Forelimb muscle (tissue), 1 donor: Measurements from ENCODE around the gene RPL13A. TPM values are rescaled to one million over a fixed set of nuclear protein-coding genes. Genes with fewer than 3 reads are reported as not detected.

ENCODE experiments used
- DNase-seq: peaks from one replicate; pipeline ENCODE4 v3.0.0-alpha.2; 2013; ENCODE audit warnings: low read depth
- polyA plus RNA-seq: library from polyadenylated mRNA; unstranded; fragments of 120-200 nt; gene quantifications from one replicate; pipeline ENCODE4 v1.2.1, GENCODE V29; 2013; ENCODE audit not compliant: insufficient read length

Gene RPL13A
- polyA plus RNA-seq, 1 donor, result 5,065 TPM

DNA sequence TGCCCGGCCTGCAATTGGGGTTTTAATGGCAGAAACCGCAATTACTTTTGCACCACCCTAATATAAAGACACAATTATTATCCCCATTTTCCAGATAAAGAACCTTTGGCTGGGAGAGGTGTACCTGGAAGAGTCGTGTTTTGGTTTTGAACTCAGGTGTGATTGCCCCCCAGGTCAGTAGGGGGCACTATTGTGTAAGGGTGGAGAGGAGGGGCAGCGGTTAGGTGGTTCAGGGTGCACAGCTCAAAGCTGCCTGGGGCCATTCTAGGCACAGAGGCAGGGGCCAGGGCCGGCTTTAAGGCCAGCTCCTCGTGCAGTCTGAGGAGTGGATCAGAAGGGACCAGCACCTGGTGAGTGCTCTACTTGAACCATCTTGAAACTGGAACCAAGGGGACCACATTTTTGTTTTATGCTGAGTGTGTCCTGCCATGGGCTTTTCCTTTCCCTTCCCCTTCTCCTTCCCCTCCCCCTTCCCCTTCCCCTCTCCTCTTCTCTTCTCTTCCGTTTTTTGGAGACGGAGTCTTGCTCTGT lies 19.2 kb downstream of the RPL13A start:
- DNase-seq, result no peak

DNA sequence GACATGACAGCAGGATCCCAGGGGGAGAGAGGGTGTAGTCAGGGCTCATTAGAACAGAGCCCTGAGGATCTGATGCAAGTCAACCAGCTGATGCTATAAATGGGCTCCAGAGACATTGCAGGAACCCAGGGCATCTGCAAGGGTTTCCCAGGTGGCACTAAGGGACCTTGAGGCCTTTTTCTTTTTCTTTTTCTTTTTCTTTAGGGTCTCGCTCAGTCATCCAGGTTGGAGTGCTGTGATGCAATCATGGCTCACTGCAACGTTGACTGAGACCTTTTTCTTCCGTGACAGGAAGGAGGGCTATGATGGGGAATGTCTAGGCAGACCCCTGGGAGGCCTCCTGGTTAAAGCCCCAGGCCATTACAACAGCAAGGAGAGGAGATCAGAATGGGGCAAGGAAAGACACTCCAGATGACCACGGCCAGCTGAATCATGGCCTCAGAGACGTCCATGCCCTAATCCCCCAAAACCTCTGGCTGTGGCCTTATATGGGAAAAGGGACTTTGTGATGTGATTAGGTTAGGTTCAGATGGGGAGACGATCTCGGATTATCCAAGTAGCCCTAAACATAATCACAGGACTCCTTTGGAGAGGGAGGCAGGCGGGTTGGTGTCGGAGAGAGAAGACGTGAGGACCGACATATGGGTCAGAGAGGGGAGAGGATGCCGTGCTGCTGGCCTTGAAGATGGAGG lies 20.5 kb downstream of the RPL13A start:
- DNase-seq, result no peak

DNA sequence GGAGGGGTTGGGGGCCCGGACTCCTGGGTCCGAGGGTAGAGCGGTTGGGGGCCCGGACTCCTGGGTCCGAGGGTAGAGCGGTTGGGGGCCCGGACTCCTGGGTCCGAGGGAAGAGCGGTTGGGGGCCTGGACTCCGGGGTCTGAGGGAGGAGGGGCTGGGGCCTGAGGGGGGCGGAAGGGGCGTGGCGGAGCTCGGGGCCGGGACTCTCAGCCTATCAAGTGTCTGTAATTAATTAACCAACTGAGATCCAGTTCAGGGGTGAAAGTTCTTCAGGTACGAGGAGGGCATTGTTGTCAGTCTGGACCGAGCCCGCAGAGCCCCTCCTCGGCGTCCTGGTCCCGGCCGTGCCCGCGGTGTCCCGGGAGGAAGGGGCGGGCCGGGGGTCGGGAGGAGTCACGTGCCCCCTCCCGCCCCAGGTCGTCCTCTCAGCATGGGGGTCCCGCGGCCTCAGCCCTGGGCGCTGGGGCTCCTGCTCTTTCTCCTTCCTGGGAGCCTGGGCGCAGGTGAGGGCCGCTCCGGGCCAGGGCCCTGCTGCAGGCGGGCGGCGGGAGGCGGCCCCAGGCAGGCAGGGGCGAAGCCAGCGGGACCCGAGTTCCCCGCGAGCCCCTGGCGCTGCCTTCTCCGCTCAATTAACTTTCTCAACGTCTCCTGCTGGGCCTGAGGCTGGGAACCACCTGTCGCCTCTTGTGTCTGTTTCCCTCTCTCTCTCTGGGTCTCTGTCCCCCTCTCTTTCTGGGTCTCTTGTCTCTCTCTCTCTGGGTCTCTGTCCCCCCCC lies 25.8 kb downstream of the RPL13A start:
- DNase-seq, result no peak

DNA sequence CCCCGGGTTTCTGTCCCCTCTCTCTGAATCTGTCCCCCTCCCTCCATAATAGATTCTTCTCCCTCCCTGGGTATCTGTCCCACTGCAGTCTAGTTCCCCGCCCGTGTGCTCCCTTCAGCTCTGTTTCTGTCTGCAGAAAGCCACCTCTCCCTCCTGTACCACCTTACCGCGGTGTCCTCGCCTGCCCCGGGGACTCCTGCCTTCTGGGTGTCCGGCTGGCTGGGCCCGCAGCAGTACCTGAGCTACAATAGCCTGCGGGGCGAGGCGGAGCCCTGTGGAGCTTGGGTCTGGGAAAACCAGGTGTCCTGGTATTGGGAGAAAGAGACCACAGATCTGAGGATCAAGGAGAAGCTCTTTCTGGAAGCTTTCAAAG lies 26.3 kb downstream of the RPL13A start:
- DNase-seq, result no peak

DNA sequence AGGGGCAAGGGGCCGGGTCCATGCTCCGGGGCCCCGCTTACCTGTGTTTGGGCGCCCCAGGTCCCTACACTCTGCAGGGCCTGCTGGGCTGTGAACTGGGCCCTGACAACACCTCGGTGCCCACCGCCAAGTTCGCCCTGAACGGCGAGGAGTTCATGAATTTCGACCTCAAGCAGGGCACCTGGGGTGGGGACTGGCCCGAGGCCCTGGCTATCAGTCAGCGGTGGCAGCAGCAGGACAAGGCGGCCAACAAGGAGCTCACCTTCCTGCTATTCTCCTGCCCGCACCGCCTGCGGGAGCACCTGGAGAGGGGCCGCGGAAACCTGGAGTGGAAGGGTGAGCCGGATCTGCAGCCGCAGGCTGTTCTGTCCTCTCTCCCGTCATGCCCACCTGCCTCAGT lies 26.7 kb downstream of the RPL13A start:
- DNase-seq, result no peak

DNA sequence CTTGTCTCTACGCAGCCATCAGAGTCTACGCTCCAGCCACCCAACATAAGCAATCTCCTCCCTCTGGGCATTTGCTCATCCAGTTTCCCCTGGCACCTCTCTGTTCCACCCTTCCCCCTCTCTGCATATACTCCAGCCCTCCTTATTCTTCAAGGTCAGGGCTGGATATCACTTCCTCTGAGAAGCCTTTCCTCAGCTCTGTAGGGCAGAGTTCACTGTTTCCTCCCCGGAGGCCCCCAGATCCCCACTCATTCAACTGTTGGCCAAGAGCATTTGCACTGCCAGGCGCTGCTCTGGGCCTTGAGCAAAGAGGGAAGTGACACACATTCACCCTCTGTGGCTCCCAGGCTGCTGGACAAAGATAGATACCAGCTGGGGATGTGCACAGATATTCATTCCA lies 28.4 kb downstream of the RPL13A start:
- DNase-seq, result no peak

DNA sequence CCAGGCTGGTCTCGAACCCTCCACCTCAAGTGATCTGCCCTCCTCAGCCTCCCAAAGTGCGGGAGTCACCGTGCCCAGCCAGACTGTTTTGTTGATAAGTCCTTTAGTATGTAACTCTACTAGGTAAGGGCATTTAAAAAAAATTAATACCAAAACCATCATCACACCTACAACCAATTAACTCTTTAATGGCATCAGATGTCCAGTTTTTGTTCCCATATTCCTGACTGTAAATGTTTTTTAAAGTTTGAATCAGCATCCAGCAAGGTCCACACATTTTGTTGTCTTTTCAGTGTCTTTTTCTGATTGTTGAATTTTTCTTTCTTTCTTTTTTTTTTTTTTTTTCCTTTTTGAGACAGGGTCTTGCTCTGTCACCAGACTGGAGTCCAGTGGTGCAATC lies 30.6 kb downstream of the RPL13A start:
- no peak for DNase-seq

DNA sequence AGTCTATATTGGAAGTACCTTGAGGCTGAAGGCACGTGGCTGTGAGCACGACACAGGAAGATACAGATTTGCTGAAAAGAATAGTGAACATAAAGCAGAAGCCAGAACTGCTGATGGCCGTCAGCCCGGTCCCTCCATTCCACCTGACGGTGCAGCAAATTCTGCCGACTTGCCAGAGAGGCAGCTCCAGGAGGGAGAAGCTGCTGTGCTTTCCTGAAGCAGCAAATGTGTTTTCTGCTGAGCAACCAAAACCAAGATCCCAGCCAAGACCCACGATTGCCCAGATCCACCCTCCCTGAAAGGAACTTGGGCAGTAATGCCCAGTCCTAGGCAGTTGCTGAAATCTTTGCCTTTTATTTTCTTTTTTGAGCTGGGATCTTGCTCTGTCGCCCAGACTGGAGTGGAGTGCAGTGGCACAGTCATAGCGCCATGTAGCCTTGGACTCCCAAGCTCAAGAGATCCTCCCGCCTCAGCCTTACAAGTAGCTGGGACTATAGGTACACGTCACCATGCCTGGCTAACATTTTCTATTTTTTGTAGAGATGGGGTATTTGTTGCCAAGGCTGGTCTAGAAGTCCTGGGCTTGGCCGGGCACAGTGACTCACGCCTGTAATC lies 33.4 kb downstream of the RPL13A start:
- no peak for DNase-seq

DNA sequence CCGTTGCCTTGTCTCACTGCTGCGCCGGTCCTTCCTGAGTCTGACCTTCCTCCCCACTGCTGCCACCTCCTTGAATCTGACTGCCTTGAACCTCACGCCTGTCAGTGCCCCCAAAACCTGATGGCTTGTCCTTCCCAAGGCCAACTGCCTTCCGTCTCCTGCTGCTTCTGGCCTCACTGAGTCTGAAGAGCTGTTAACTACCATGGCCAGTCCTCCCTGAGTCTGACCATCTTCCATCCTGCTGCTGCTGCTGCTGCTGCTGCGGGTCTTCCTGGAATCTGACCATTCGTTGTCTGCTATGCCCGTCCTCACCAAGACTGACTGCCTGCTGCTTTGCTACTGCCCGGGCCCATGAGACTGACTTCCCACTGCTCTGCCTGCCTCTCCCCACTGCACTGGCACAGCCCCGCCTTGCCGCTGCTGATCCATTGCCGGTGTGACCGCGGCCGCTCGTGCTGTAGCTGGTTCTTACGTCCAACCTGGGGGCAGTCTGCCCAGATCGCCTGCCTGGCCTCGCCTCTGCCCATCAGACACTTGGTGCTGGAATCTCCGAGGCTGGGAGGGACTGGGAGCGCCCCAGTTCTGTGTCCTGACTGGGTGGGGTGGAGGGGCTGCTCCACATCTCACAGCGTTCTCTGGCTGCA lies 37.5 kb downstream of the RPL13A start:
- DNase-seq, result no peak

DNA sequence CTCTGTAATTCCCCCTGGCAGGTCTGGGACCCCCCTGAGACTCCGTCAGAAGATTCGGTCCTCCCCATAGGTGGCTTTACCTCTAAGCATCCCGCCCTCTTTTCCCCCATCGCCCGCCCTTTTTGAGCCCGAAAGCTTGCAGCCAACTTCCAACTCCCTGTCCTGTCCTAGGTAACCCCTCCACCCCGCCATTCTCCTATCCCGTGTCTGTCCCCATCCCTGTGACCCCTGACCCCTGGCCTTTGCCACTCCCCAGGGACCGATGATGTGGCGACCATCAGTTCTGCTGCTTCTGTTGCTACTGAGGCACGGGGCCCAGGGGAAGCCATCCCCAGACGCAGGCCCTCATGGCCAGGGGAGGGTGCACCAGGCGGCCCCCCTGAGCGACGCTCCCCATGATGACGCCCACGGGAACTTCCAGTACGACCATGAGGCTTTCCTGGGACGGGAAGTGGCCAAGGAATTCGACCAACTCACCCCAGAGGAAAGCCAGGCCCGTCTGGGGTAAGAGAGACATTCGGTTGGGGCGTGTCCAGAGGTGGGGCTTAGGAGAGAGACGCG lies 40.9 kb downstream of the RPL13A start:
- no peak for DNase-seq

DNA sequence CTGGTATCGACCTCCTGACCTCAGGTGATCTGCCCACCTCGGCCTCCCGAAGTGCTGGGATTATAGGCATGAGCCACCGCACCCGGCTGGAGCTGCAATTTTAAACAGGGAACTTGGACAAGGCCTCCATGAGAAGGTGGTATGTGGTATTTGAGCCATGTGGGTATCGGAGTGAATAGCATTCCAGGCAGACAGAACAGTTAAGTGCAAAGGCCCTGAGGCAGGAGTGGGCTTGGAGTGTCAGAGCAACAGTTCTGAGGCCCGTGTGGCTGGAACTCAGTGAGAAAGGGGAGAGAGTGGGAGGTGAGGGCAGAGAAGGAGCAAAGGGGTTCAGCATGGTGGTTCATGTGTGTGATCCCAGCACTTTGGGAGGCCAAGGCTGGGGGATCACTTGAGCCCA lies 43.3 kb downstream of the RPL13A start:
- no peak for DNase-seq

DNA sequence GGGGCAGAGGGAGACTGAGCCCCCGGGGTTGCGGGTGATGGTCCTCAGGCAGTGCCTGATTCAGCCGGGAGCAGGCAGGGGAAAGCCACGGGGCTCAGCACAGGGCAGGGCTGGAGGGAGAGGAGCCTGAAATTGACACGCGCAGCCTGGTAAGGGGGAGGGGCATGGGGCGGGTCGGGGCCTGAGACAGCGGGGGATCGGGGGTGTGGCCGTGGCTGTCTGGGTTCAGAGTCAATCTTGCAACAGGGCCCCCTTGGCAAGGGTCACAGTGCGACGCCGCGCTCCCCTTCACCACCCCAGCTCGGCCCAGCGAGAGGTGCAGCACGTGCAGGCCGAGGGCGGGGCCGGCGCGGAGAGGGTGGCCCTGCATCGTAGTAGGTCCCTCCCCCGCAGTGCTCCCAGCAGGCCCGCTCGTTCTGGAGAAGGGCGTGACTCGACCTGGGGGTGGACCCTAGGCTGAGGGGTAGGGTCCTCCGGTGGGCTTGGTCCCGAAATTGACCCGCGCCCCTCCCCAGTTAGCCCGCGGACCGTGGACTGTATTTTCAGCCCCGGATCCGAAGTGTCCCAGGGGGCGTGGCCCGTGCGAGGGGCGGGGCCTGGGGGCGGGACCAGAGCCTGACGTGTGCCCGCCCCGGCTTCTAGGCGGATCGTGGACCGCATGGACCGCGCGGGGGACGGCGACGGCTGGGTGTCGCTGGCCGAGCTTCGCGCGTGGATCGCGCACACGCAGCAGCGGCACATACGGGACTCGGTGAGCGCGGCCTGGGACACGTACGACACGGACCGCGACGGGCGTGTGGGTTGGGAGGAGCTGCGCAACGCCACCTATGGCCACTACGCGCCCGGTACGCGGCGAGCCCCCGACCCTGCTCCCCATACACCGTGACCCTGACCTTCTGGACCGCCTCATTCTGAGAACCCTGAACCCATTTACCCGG lies 46.4 kb downstream of the RPL13A start:
- DNase-seq, result no peak

DNA sequence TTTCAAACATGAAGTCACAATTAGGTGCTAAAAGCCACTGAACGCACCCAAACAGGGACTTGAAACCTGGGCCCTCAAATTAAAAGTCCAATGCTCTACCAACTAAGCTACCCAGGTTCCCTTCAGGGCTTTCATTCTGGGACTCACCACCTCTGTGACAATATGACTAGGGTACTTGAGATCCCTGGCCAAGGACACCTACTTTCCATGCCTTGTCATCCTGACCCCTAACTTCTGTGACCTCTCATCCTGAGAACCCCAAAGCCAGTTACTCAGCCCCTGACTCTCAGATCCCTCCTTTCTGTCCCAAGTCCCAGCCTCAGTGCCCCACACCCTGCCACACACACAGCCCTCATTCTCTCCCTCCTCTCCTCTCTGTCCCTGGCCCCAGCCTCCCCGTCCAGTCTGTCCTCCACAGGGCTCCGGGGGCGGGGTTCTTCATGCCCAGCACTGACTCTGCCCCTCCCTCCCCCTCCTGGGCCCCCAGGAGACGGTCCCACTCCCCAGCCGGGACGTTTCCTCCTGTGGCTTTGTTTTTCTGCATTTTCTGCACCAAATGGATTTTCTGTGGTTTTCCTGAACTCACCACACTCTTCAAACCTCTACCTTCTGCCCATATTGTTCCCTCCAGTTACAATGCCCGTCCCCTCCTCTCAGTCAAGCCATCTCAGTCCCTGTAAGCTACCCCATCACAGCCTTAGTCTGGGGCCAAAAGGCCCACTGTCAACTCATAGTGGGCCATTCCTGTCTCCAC lies 47.4 kb downstream of the RPL13A start:
- no peak for DNase-seq

DNA sequence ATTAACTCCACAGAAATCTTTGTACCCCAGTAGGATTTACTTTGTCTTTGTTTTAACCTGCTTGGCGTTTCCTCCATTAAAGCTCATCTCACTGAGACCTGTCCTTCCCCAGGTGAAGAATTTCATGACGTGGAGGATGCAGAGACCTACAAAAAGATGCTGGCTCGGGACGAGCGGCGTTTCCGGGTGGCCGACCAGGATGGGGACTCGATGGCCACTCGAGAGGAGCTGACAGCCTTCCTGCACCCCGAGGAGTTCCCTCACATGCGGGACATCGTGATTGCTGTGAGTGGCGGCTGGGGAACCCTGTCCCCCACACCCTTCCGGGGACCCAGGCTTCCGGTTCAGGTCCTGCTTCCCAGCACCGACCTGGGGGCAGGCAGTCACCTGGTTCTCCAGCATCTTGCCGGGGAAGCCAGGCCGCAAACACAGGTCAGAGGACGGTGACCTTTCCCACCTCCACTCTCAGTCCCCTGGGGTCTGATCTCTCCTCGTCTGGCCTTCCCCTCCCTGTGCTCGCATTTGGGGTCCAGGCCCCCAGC lies 49.6 kb downstream of the RPL13A start:
- DNase-seq, result no peak

DNA sequence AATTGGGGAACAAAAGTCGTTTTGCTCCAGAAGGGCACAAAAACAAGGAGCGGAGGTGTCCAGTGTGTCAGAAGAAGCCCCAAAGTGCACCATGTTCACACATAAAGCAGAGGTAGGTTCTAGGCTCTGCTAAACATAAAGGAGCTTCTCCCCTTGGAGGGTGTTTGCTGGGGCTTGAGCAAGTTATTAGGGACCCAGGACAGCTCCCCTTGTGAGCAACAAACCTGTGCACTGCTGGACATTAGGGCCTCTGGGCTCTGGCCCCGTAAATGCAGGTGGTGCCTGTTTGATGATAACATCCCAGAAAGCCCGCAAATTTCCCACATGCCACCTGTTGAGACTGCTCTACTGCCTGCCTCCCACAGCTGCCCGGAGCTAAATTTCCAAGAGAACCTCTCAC lies 51.2 kb downstream of the RPL13A start:
- no peak for DNase-seq

DNA sequence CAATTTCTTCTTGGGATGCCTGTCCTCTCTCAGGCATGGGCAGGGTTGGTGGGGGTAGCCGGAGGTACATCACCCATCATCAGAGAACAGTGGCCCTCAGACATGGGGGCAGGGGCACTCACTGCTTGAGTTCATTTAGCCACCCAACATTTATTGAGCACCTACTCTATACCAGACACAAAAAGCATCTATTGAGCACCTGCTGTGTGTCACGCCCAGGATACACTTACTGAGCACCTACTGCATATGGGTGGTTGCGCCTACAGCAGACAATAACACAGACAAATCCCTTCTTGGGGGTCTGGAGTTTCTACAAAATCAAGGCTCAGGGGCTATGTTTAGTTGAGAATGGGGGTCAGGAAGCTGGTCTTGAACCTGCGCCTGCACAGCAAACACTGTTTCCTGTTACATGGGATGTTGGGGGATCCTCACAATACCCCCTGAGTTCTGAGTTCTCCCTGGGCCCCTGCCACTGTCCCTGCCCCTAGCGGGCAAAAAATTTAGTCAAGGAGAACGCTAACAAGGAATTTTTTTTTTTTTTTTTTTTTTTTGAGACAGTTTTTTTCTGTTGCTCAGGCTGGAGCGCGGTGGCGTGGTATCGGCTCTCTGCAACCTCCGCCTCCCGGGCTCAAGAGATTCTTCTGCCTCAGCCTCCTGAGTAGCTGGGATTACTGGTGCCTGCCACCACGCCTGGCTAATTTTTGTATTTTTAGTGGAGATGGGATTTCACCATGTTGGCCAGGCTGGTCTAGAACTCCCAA lies 52.0 kb downstream of the RPL13A start:
- no peak for DNase-seq
